Measurements from ENCODE around the gene HUS1B. TPM values are rescaled to one million over a fixed set of nuclear protein-coding genes. Genes with fewer than 3 reads are reported as not detected.

The HUS1B gene
- total and polyA plus RNA-seq, 2 donors (not counting 3 experiments of a cell fraction or from before 2014, with no cell fraction given): 0.25 to 1.2 TPM

- CTCF ChIA-PET: interaction anchor here (1.1 to 1.9 kb wide), 3 partner anchors 15 to 787 kb away, joined by 3 to 5 read pairs (median 3); no protein-coding TSS in a partner anchor
- dilution Hi-C loops (cut with MboI; ENCODE audit: extremely low pct_ligation_motif_present, low sequenced_read_pairs): no loop called here
- POLR2A ChIA-PET: no interaction called here
- no peak overlapping the region for H3K4me3 ChIP-seq (replicated peaks in 1 of 3; ENCODE audit: insufficient read depth in 1 of 3, low read depth in 1 of 3, low read length in 3 of 3)
- BruUV-seq (replicated peaks): no TSS peak
- H3K9ac ChIP-seq (replicated peaks; ENCODE audit: extremely low read depth, insufficient read depth, low read length): no peak overlapping the region
- H3K27ac ChIP-seq (ENCODE audit: insufficient read depth, low read depth, low read length): no peak overlapping the region
- no peaks in the 10 kb centered on the region for H3K27me3 ChIP-seq (ENCODE audit: control insufficient read depth in 2 of 2, insufficient read depth in 2 of 2, low read length in 2 of 2)
- no peak for DNase-seq (ENCODE audit: low read depth, low spot score)
- TF ChIP-seq FOS (IDR thresholded peaks at IDR 0.05; ENCODE audit: borderline replicate concordance, insufficient read depth, low read length) (no peak), GATA2 (IDR thresholded peaks at IDR 0.05; ENCODE audit: insufficient read depth, insufficient read length, low read depth, low read length) (no peak), POLR2A (IDR thresholded peaks at IDR 0.05; ENCODE audit: low read depth, low read length) (no peak), EZH2 (IDR thresholded peaks at IDR 0.05; ENCODE audit: borderline replicate concordance, low read depth, low read length, severe bottlenecking) (no peak), JUN (IDR thresholded peaks at IDR 0.05; ENCODE audit: borderline replicate concordance, insufficient read depth, insufficient read length, low read depth) (no peak), MYC (IDR thresholded peaks at IDR 0.05; ENCODE audit: low read depth, low read length) (no peak), POLR2AphosphoS5 (IDR thresholded peaks at IDR 0.05; ENCODE audit: insufficient read depth, low read depth, low read length) (no peak), MAX (IDR thresholded peaks at IDR 0.05; ENCODE audit: insufficient read depth, insufficient read length) (no peak), CTCF (IDR thresholded peaks at IDR 0.05; ENCODE audit: extremely low read depth in 1 of 2, insufficient read depth in 1 of 2, low read depth in 1 of 2, low read length in 2 of 2) (no peak)
- no peaks in the 10 kb centered on the region for H3K79me2 ChIP-seq (ENCODE audit: control insufficient read depth, insufficient read depth, low read length)
- no peaks in the 10 kb centered on the region for H3K9me3 ChIP-seq (replicated peaks; ENCODE audit: control insufficient read depth, insufficient read depth, low read length)
- intact Hi-C loops (cut with micrococcal nuclease): no loop called here
- H2AFZ ChIP-seq (ENCODE audit: low read depth, low read length): no peak overlapping the region
- H3K36me3 ChIP-seq (ENCODE audit: control insufficient read depth in 2 of 2, extremely low read depth in 1 of 2, insufficient read depth in 2 of 2, low read length in 2 of 2): peaks cover 6 to 7% of the 10 kb centered on the region in 2 experiments
- no peak overlapping the region for H3K4me2 ChIP-seq (ENCODE audit: insufficient read depth, low read length)
- no peaks in the 10 kb centered on the region for H4K20me1 ChIP-seq (replicated peaks; ENCODE audit: control insufficient read depth, extremely low read depth, insufficient read depth, low read length)
- FAIRE-seq: no peak
- peaks cover 7% of the 10 kb centered on the region for H3K4me1 ChIP-seq (ENCODE audit: control insufficient read depth, extremely low read depth, insufficient read depth, low read length)
- H3K9me1 ChIP-seq (replicated peaks; ENCODE audit: control insufficient read depth, extremely low read depth, insufficient read depth, low read length): no peaks in the 10 kb centered on the region
These were observed 47.0 kb downstream of the HUS1B start for GRCh38 chr6:609905-610304.

Data from endothelial cell of umbilical vein (primary cell).